Parathyroid adenoma (tissue), 2 donors: ENCODE results near the gene SEC14L5.
A peak's percentile ranks its signal among the peaks of the same experiment; 100 is the strongest.

Experiments
- H2AFZ ChIP-seq: fragments of 300-600 bp; sonication (generic); one replicate; pipeline ENCODE4 v1.7.0; 2017; ENCODE audit warnings: antibody characterized with exemption, mild to moderate bottlenecking
- H3K27ac ChIP-seq: fragments of 300-600 bp; sonication (generic); one replicate; pipeline ENCODE4 v1.7.0; 2017
- H3K27me3 ChIP-seq: fragments of 300-600 bp; sonication (generic); one replicate; pipeline ENCODE4 v1.7.0; 2017; ENCODE audit warnings: low read length; ENCODE audit not compliant: control insufficient read depth, insufficient read depth
- H3K36me3 ChIP-seq: fragments of 300-600 bp; sonication (generic); one replicate; pipeline ENCODE4 v1.7.0; 2017; ENCODE audit warnings: low read length; ENCODE audit not compliant: control insufficient read depth, insufficient read depth
- H3K4me1 ChIP-seq: fragments of 300-600 bp; sonication (generic); one replicate; pipeline ENCODE4 v1.7.0; 2017; ENCODE audit warnings: control low read depth
- H3K4me2 ChIP-seq: fragments of 300-600 bp; sonication (generic); one replicate; pipeline ENCODE4 v1.7.0; 2017; ENCODE audit warnings: low read length
- H3K4me3 ChIP-seq: fragments of 300-600 bp; sonication (generic); one replicate; pipeline ENCODE4 v1.7.0; 2017; ENCODE audit warnings: low read depth, low read length
- H3K79me2 ChIP-seq: fragments of 300-600 bp; sonication (generic); one replicate; pipeline ENCODE4 v1.7.0; 2017; ENCODE audit warnings: control low read depth
- H3K9ac ChIP-seq: fragments of 300-600 bp; sonication (generic); one replicate; pipeline ENCODE4 v1.7.0; 2017; ENCODE audit warnings: mild to moderate bottlenecking
- H3K9me3 ChIP-seq: fragments of 300-600 bp; sonication (generic); one replicate; pipeline ENCODE4 v1.7.0; 2017; ENCODE audit warnings: low read length; ENCODE audit not compliant: control insufficient read depth
- TF ChIP-seq, protein P1 (sequence below): fragments of 300-600 bp; sonication (generic); IDR thresholded peaks from one replicate; pipeline ENCODE4 v1.7.0; 2017; ENCODE audit warnings: antibody characterized with exemption, mild to moderate bottlenecking
- donor health status: primary hyperparathyroidism.

The SEC14L5 gene

DNA sequence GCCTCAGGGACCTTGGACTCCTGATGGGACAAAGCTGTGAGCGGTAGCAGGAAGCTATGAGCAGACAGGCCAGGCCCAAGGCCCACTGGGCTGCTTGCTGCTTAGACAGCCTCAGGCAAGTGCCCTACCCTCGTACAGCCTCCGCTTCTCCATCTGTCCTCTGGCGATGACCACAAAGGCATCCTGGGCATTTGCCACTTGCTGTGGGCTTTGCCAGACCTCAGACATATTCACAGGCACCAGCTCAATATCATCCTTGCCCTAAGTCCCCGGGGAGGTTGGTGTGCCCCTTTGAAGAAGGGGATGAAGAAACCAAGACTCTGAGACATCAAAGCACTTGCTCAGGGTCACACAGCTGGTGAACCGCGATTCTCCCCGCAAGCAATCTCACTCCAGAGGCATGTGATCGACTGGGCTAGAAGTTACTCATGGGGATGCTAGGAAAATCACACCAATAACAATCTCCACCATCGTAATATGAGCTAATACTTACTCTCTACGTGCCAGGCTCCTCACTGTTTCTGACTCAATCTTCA lies 42.8 kb upstream of the SEC14L5 start:
- Histone ChIP-seq H3K9ac (no peak overlapping the region), H3K79me2 (peaks cover 4% of the 10 kb centered on the region), H3K9me3 (no peaks in the 10 kb centered on the region), H3K27ac (no peak overlapping the region), H2AFZ (no peak overlapping the region), H3K4me1 (no peaks in the 10 kb centered on the region), H3K27me3 (no peaks in the 10 kb centered on the region), H3K4me2 (no peak overlapping the region), H3K4me3 (no peak overlapping the region), H3K36me3 (no peaks in the 10 kb centered on the region)
- TF ChIP-seq, protein P1, sequence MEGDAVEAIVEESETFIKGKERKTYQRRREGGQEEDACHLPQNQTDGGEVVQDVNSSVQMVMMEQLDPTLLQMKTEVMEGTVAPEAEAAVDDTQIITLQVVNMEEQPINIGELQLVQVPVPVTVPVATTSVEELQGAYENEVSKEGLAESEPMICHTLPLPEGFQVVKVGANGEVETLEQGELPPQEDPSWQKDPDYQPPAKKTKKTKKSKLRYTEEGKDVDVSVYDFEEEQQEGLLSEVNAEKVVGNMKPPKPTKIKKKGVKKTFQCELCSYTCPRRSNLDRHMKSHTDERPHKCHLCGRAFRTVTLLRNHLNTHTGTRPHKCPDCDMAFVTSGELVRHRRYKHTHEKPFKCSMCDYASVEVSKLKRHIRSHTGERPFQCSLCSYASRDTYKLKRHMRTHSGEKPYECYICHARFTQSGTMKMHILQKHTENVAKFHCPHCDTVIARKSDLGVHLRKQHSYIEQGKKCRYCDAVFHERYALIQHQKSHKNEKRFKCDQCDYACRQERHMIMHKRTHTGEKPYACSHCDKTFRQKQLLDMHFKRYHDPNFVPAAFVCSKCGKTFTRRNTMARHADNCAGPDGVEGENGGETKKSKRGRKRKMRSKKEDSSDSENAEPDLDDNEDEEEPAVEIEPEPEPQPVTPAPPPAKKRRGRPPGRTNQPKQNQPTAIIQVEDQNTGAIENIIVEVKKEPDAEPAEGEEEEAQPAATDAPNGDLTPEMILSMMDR = no peak

DNA sequence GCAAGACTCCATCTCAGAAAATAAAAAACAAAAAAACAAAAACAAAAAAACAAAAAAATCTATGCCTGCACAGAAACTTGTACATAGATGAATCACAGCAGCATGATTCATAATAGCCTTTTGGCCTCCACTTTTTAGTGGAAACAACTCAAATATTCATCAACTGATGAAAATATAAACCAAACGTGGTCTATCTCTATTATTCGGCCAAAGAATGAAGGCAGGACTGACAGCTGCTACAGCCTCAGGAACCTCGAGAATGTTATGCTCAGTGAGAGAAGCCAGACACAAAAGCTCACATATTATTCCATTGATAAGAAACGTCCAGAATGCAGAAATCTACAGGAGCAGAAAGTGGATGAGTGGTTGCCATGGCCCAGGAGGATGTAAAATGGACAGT lies 41.0 kb upstream of the SEC14L5 start:
- no peak overlapping the region for H3K4me2 ChIP-seq
- peaks cover 4% of the 10 kb centered on the region for H3K79me2 ChIP-seq
- TF ChIP-seq, protein P1 = no peak
- no peaks in the 10 kb centered on the region for H3K36me3 ChIP-seq
- H2AFZ ChIP-seq = no peak overlapping the region
- H3K9me3 ChIP-seq = no peaks in the 10 kb centered on the region
- no peak overlapping the region for H3K9ac ChIP-seq
- no peaks in the 10 kb centered on the region for H3K4me1 ChIP-seq
- H3K27me3 ChIP-seq = no peaks in the 10 kb centered on the region
- H3K4me3 ChIP-seq = no peak overlapping the region
- no peak overlapping the region for H3K27ac ChIP-seq

DNA sequence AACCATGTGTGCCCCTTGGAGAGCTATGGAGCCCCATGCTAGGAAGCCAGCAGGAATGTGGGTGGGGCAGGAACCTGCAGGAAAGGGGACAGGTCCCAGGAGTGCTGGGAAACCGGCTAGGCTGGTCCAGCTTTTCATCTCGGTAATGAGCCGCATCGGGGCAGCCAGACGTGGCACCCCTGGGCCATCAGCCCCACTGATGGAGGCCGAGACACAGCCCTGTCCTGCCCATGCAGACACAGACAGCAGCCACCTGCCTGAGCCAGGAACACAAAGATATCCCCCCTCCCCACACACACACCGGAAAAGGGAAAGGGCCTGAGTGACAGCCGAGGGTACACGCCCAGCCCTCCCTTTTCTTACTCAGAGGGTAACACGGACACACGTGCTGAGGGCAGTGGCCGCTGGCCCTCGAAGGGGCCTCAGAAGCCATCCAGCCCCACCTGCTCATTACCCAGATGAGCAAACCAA lies 39.3 kb upstream of the SEC14L5 start:
- Histone ChIP-seq H3K4me1 (no peaks in the 10 kb centered on the region), H3K9me3 (no peaks in the 10 kb centered on the region), H3K27me3 (no peaks in the 10 kb centered on the region), H3K4me2 (peak overlapping the region; percentile 13), H3K36me3 (no peaks in the 10 kb centered on the region), H3K9ac (no peak overlapping the region), H3K27ac (no peak overlapping the region), H3K79me2 (peaks cover 4% of the 10 kb centered on the region), H2AFZ (no peak overlapping the region), H3K4me3 (no peak overlapping the region)
- TF ChIP-seq, protein P1 = no peak

DNA sequence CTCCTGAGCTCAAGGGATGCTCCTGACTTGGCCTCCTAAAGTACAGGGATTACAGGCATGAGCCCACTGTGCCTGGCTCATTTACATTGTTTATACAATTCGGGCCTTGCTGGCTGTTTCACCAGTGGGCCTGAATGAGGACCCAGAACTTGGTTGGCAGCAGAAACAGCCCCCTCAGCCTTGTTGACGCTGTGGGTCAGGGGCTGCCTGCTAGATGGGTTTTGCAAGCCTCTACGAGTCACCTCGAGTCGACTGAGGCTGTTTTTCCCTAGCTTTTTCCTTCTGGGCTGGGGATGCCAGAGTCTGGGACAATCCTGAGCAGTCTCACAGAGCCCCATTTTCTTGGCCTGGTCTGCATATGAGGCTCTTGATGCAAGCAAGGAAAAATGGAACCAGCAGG lies 37.3 kb upstream of the SEC14L5 start:
- H3K27me3 ChIP-seq = no peaks in the 10 kb centered on the region
- no peak overlapping the region for H3K4me2 ChIP-seq
- TF ChIP-seq, protein P1 = no peak
- H3K79me2 ChIP-seq = no peaks in the 10 kb centered on the region
- peaks cover 11% of the 10 kb centered on the region for H3K4me1 ChIP-seq
- no peak overlapping the region for H3K27ac ChIP-seq
- no peak overlapping the region for H3K4me3 ChIP-seq
- H3K36me3 ChIP-seq = no peaks in the 10 kb centered on the region
- H3K9me3 ChIP-seq = no peaks in the 10 kb centered on the region
- H3K9ac ChIP-seq = no peak overlapping the region
- H2AFZ ChIP-seq = no peak overlapping the region

DNA sequence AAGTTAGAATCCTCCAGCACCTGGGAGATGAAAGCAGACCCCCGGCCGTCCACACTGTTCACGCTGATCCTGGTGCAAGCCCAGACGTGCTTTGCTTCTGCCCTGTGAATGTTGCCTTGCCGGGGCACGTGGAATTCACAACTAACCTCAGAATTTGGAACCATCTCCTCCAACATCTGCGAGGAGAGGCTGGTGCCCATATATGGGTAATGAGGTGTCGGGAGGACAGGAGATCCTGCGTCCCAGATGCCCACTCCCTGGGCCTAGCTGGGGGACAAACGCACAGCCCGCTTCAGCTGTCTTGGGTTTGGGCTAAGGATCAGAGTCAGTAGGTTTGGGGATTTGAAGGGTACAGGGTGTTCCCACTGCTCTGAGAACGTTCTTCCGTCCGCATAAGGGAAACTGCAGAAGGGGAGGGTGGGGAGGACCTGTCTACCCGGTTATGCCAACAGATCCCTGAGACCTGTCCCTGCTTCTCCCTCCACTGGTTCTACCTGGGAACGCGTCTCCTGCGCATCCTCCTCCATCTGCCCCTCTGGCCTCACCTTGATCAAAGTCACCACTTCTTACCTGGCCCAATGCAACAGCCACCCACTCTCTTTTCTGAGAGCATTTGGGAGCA lies 35.3 kb upstream of the SEC14L5 start:
- no peaks in the 10 kb centered on the region for H3K27me3 ChIP-seq
- H3K4me1 ChIP-seq = peaks cover 11% of the 10 kb centered on the region
- H3K4me2 ChIP-seq = no peak overlapping the region
- no peak overlapping the region for H3K9ac ChIP-seq
- no peak overlapping the region for H3K27ac ChIP-seq
- H3K4me3 ChIP-seq = no peak overlapping the region
- no peaks in the 10 kb centered on the region for H3K36me3 ChIP-seq
- no peak overlapping the region for H2AFZ ChIP-seq
- no peaks in the 10 kb centered on the region for H3K9me3 ChIP-seq
- H3K79me2 ChIP-seq = no peaks in the 10 kb centered on the region
- TF ChIP-seq, protein P1 = no peak
